PC-9 (cell line): ENCODE data around the gene RNF6. TPM values are rescaled to one million over a fixed set of nuclear protein-coding genes. Genes with fewer than 3 reads are reported as not detected.

ENCODE experiments used
- BruUV-seq: library from RNA; stranded (reverse); fragments of 400-500 nt; replicated peaks from 2 replicates; lab custom pipeline; 2021; lab: Mats Ljungman, UMichigan
- CTCF ChIA-PET: fragments of 300-600 bp; sonication (Branson Sonifier 250); formaldehyde crosslinking; loops from one replicate; lab custom pipeline; 2022; ENCODE audit warnings: antibody characterized with exemption; lab: Charles Lee
- POLR2A ChIA-PET: fragments of 300-600 bp; sonication (Branson Sonifier 250); formaldehyde crosslinking; loops from one replicate; lab custom pipeline; 2022; ENCODE audit warnings: antibody characterized with exemption; ENCODE audit not compliant: unreplicated experiment; lab: Charles Lee
- DNase-seq, 2 experiments: peaks; one replicate each; pipeline versions ENCODE4 v3.0.0 to v3.0.0-alpha.2; 2015 to 2022; ENCODE audit warnings: mixed read lengths in 1 of 2
- H2AFZ ChIP-seq: fragments of 200-600 bp; sonication (generic); 2 replicates; pipeline ENCODE4 v1.8.1; 2017; ENCODE audit warnings: antibody characterized with exemption
- H3F3A ChIP-seq: fragments of 200-600 bp; sonication (generic); 2 replicates; pipeline ENCODE4 v1.8.1; 2017; ENCODE audit warnings: antibody characterized with exemption, mild to moderate bottlenecking, low read depth; ENCODE audit not compliant: insufficient read depth
- H3K27ac ChIP-seq: fragments of 200-600 bp; sonication (generic); 2 replicates; pipeline ENCODE4 v1.6.1; 2016; ENCODE audit warnings: mixed run types
- H3K27me3 ChIP-seq: fragments of 200-600 bp; sonication (generic); 2 replicates; pipeline ENCODE4 v1.6.1; 2016; ENCODE audit warnings: low read depth, mixed run types; ENCODE audit not compliant: insufficient read depth
- H3K36me3 ChIP-seq: fragments of 200-600 bp; sonication (generic); 2 replicates; pipeline ENCODE4 v1.6.1; 2016; ENCODE audit warnings: low read depth, mixed run types
- H3K4me1 ChIP-seq: fragments of 200-600 bp; sonication (generic); replicated peaks from 2 replicates; pipeline ENCODE4 v1.6.1; 2016; ENCODE audit warnings: mixed run types; ENCODE audit not compliant: insufficient read depth
- H3K4me2 ChIP-seq: fragments of 200-600 bp; sonication (generic); 2 replicates; pipeline ENCODE4 v1.6.1; 2017; ENCODE audit warnings: mixed run types
- H3K4me3 ChIP-seq: fragments of 200-600 bp; sonication (generic); 2 replicates; pipeline ENCODE4 v1.6.1; 2016; ENCODE audit warnings: mixed run types
- H3K79me2 ChIP-seq: fragments of 200-600 bp; sonication (generic); 2 replicates; pipeline ENCODE4 v1.6.1; 2017; ENCODE audit warnings: low read depth, mixed run types
- H3K9me2 ChIP-seq: fragments of 200-600 bp; sonication (generic); 2 replicates; pipeline ENCODE4 v1.8.1; 2017; ENCODE audit warnings: mild to moderate bottlenecking; ENCODE audit not compliant: insufficient read depth
- H3K9me3 ChIP-seq: fragments of 200-600 bp; sonication (generic); 2 replicates; pipeline ENCODE4 v1.8.1; 2016; ENCODE audit warnings: low read depth; ENCODE audit not compliant: insufficient read depth
- H4K20me1 ChIP-seq: fragments of 200-600 bp; sonication (generic); 2 replicates; pipeline ENCODE4 v1.8.1; 2017; ENCODE audit not compliant: insufficient read depth
- EZH2 ChIP-seq: fragments of 200-600 bp; sonication (generic); IDR thresholded peaks from 2 replicates; pipeline ENCODE4 v1.8.0; 2017; ENCODE audit warnings: antibody characterized with exemption, low read depth
- intact Hi-C: fragments of 100-400 bp; cut with micrococcal nuclease; formaldehyde crosslinking; loops from one replicate; pipeline ENCODE4 v1.10.0; 2022; ENCODE audit not compliant: unreplicated experiment
- total RNA-seq: library from RNA; stranded (reverse); gene quantifications from 2 replicates; pipeline ENCODE4 v1.2.3, GENCODE V29; 2021
- TF ChIP-seq, protein P1 (sequence below): fragments of 200-600 bp; sonication (generic); conservative IDR thresholded peaks from 2 replicates; pipeline ENCODE4 v1.6.1; 2017; ENCODE audit warnings: mixed run types, antibody characterized with exemption, mild to moderate bottlenecking, moderate library complexity

The RNF6 gene
- total RNA-seq, 1 experiment from 2014 or later: 30.3 TPM

DNA sequence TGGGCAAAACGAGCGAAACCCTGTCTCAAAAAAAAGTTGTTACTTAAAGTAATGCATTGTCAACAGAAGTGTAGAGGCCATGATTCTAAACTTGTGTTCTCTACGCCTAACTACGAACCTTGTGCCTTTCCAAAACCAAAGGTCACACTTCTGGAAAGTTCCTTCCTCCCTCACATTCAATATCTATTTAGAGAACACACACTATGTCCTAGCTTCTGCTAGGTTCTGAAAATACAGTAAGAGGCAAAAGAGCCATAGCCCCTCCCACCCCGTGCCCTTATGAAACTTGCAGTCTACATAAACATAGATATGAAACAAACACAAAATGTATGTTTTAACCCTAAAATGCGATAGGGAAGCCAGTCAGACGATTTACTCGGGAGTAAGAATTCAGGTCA, 36.4 kb downstream of the RNF6 start:
- ChIA-PET POLR2A (interaction anchor here (0.6 to 0.7 kb wide), 2 partner anchors 37 to 676 kb away, joined by 3 to 6 read pairs; partner anchors contain the start of gene RNF6), CTCF (interaction anchor here (2.2 to 4.0 kb wide), 2 partner anchors 310 to 513 kb away, joined by 33 read pairs; no protein-coding TSS in a partner anchor)
- Histone ChIP-seq H3K36me3 (no peaks in the 10 kb centered on the region), H4K20me1 (no peaks in the 10 kb centered on the region), H3K27ac (no peak overlapping the region), H3K79me2 (no peaks in the 10 kb centered on the region), H3K9me2 (no peaks in the 10 kb centered on the region), H3K9me3 (no peaks in the 10 kb centered on the region), H2AFZ (peak overlapping the region; percentile 98), H3K4me2 (peak overlapping the region; percentile 93), H3K4me1 (no peaks in the 10 kb centered on the region), H3K27me3 (peaks cover 9% of the 10 kb centered on the region; the same call in 1 of the 2 replicates), H3K4me3 (peak overlapping the region; percentile 77), H3F3A (no peaks in the 10 kb centered on the region)
- no TSS peak for BruUV-seq
- no peak for TF ChIP-seq EZH2
- TF ChIP-seq, protein P1, sequence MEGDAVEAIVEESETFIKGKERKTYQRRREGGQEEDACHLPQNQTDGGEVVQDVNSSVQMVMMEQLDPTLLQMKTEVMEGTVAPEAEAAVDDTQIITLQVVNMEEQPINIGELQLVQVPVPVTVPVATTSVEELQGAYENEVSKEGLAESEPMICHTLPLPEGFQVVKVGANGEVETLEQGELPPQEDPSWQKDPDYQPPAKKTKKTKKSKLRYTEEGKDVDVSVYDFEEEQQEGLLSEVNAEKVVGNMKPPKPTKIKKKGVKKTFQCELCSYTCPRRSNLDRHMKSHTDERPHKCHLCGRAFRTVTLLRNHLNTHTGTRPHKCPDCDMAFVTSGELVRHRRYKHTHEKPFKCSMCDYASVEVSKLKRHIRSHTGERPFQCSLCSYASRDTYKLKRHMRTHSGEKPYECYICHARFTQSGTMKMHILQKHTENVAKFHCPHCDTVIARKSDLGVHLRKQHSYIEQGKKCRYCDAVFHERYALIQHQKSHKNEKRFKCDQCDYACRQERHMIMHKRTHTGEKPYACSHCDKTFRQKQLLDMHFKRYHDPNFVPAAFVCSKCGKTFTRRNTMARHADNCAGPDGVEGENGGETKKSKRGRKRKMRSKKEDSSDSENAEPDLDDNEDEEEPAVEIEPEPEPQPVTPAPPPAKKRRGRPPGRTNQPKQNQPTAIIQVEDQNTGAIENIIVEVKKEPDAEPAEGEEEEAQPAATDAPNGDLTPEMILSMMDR: no peak
- intact Hi-C loops: loop anchor here (1.0 to 5.0 kb wide), 5 partner anchors 69 to 745 kb away; partner anchors contain the start of genes CDK8 and WASF3
- DNase-seq: no peak

DNA sequence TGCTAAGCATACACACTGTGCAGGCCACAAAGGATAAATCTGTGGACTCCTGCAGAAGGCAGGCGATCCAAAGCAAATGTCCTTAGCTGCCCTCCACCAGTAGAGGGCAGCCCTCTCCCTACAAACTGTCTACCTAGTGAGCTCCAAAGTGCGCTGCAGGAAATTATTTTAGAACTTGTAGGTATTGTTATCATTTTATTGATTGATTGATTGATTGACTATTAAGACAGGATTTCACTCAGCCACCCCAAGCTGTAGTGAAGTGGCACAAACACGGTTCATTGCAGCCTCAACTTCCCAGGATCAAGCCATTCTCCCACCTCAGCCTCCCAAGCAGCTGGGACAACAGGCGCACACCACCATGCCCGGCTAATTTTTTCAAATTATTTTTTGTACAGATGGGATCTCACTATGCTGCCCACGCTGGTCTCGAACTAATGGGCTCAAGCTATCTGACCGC, 37.3 kb downstream of the RNF6 start:
- no TSS peak for BruUV-seq
- Histone ChIP-seq H3K4me3 (no peak overlapping the region), H3K36me3 (no peaks in the 10 kb centered on the region), H3K9me2 (no peaks in the 10 kb centered on the region), H3K4me2 (no peak overlapping the region), H3F3A (no peaks in the 10 kb centered on the region), H3K27ac (no peak overlapping the region), H3K79me2 (no peaks in the 10 kb centered on the region), H2AFZ (no peak overlapping the region), H3K4me1 (no peaks in the 10 kb centered on the region), H3K27me3 (peaks cover 17% of the 10 kb centered on the region; the same call in 1 of the 2 replicates), H3K9me3 (no peaks in the 10 kb centered on the region), H4K20me1 (no peaks in the 10 kb centered on the region)
- no peak for TF ChIP-seq EZH2
- TF ChIP-seq, protein P1: peak; percentile 91
- peak; percentile 42 to 47 for DNase-seq
- ChIA-PET POLR2A (interaction anchor here (0.6 kb wide), 1 partner anchor 677 kb away, joined by 6 read pairs; no protein-coding TSS in a partner anchor), CTCF (interaction anchor here (0.6 to 4.0 kb wide), 8 partner anchors 226 to 514 kb away, joined by 3 to 33 read pairs (median 5); no protein-coding TSS in a partner anchor)
- intact Hi-C loops: loop anchor here (1.0 to 5.0 kb wide), 4 partner anchors 297 to 613 kb away; no protein-coding TSS in a partner anchor

DNA sequence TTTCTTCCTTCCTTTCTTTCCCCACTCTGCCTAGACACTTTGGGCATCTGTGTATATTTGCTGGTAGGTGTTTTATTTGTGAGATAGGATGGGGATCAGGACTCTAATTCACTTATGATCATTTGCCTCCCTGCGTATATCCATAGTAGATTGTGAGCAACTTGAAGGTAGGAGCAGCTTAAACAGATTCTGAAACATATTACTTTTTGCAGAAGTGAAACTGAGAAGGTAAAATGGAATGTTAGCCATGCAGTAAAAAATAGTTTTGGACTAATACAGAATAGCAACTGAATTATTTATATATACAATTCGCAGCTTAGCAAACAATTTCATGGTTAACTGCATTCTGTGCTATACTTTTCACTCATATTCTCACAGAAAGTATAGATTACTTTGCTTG, 38.7 kb downstream of the RNF6 start:
- Histone ChIP-seq H3F3A (no peaks in the 10 kb centered on the region), H2AFZ (no peak overlapping the region), H3K27ac (no peak overlapping the region), H3K36me3 (no peaks in the 10 kb centered on the region), H3K9me2 (no peaks in the 10 kb centered on the region), H3K9me3 (no peaks in the 10 kb centered on the region), H3K79me2 (no peaks in the 10 kb centered on the region), H3K4me2 (no peak overlapping the region), H3K4me3 (no peak overlapping the region), H4K20me1 (no peaks in the 10 kb centered on the region), H3K27me3 (peaks cover 31% of the 10 kb centered on the region; the same call in 1 of the 2 replicates), H3K4me1 (no peaks in the 10 kb centered on the region)
- intact Hi-C loops: loop anchor here (5.0 kb wide), 1 partner anchor 611 kb away; no protein-coding TSS in a partner anchor
- POLR2A ChIA-PET: interaction anchor here (0.7 kb wide), 1 partner anchor 1111 kb away, joined by 3 read pairs; no protein-coding TSS in a partner anchor
- no TSS peak for BruUV-seq
- CTCF ChIA-PET: interaction anchor here (4.0 kb wide), 1 partner anchor 312 kb away, joined by 33 read pairs; no protein-coding TSS in a partner anchor
- no peak for TF ChIP-seq EZH2
- TF ChIP-seq, protein P1: no peak
- DNase-seq: no peak
